GM18858 (cell line): ENCODE results near the gene ZCCHC2.

Experiments
- ATAC-seq: cut with Tn5 transposase; IDR thresholded peaks from one replicate; pipeline ENCODE4 v1.9.1; 2021; ENCODE audit not compliant: unreplicated experiment

Gene ZCCHC2

DNA sequence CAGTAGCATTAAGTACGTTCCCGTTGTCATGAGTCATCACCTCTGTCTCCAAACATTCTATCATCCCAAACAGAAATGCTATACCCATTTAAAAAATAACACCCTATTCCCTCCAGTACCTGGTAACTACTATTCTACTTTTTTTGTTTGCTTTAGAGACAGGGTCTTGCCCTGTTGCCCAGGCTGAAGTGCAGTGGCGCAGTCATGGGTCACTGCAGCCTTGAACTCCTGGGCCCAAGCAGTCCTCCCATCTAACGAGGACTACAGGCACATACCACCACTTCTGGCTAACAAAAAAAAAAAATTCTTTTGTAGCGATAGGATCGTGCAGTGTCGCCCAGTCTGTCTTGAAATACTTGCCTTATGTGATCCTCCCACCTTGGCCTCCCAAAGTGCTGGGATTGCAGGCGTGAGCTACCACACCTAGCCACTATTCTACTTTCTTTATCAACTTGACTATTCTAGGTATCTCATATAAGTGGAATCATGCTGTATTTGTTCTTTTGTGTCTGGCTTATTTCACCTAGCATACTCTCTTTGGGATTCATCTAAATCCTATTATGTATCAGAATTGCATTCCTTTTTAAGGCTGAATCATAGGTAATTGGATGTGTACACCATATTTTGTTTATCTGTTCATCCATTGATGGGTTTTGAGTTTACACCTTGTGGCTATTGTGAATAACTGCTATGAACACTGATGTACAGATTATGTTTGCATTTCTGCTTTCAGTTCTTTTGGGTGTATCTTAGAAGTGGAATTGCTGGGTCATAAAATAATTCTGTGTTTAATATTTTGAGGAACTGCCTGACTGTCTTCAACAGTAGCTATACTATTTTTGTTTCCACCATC lies 14.4 kb downstream of the ZCCHC2 start:
- no peak for ATAC-seq

DNA sequence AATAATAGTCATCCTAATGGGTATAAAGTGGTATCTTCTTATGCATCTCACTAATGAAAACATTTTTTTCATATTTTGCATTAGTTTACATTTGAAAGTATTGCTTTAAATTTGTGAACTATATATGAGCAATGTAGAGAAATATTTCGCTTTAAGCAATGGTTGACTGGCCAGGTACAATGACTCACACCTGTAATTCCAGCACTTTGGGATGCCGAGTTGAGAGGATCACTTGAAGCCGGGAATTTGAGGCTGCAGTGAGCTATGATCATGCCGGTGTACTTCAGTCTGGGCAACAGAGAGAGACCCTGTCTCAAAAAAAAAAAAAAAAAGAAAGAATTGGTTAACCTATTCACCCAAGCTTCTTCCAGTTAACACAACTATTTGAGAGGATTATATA lies 15.1 kb downstream of the ZCCHC2 start:
- no peak for ATAC-seq

DNA sequence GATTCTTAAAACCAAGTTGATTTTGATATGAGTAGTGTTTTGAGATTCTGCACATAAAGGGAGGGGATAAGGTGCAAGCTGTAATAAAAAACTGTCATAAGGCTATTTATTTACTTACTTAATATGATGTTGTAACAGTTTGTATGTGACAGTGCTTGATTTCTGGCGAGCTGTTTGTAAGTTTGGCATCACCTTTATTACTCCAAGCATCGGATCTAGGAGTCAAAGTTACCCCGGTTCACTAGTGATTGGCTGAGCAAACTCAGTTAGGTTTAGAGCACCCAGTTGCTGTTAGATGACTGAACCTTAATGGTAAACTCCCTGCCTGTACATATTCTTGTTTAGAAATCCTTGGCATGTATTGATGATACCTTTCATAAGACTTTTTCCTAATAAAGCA lies 16.1 kb downstream of the ZCCHC2 start:
- no peak for ATAC-seq

DNA sequence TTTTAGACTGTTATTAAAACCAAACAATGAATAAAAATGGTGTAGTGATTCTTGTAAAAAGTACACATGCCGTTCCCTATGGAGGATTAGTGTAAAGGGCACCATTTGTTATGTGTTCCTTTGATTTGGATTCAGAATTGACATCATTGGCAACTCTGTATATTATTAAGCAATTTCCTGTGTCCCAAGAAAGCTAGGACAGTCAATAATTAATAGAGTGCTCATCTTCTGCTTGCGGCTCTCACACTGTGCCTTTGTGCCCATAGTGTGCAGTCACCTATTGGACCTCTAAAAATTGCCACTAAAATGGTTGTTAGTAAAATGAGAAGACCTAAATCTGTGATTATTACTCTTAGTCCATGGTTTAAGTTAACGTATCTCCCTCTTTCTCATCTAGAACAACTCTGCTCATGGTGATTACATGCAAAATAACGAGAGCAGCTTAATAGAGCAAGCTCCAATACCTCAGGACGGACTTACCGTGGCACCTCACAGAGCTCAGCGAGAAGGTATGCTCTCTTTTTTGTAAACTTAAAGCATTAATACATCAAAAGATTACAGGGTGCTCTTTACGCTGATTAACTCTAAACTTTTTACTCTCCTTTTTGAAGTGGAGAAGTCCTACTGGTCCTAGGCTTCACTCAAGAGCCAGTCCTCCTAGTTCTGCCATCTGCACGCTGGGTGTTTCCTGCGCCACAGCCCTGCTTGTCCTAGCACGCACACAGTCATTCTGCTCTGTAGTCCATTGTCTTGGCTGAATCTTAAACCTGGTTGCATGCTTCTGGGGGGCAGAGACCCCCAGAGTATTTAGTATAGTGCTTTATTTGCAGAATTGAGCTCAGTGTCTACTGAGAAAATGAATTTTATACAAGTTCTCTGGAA lies 16.7 kb downstream of the ZCCHC2 start:
- ATAC-seq = no peak

DNA sequence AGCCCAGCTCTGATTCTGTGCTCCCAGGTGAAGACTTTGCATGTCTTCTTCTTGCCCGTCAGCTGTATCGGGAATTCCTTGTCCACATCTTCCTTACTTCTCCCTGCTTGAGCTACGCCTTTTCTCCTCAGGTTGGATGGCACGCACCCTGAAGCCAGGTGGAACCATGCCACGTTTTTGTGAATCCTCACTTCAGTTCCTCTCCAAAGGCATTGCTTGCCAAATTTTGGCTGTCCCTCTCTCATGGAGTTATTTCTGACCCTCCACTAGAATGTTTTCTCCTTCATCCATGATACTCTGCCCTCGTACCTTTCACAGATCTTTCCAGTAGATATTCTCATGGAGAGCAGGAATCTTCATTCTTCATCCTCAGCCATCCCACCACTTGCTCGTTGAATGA lies 20.2 kb downstream of the ZCCHC2 start:
- no peak for ATAC-seq

DNA sequence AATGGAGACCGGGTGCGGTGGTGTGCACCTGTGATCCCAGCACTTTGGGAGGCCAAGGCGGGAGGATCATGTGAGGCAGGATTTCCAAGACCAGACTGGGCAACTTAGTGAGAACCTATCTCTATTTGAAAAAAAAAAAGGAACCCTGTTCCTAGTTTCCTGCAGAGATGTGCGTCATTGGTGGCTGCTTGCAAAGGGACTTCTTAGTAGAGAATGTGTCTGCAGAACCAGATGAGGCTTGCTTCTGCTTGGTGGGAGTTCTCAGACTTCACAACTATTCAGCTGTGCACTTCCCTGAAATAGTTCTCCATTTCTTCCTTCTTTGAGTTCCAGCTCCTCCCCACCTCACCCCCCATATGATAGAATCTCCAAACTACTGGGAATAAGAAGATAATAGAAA lies 22.3 kb downstream of the ZCCHC2 start:
- no peak for ATAC-seq

DNA sequence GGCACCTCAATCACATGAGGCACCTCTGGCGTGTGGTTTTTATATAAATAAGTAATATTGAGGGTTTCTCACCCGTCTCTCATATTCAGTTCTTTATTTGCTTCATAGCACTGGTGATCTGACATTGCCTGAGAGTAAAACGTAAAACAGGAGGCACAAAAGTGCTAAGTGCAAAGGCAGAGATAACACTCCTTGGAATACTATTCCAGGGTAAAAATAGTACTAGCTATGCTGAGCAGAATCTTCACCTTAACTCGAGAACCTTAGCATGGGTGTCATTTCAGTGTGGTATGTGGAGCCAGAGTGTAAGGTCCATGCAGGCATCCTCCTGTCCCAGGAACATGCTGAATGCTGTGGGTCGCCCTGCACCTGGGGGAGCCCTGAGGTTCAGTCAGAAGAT lies 26.9 kb downstream of the ZCCHC2 start:
- ATAC-seq = no peak

DNA sequence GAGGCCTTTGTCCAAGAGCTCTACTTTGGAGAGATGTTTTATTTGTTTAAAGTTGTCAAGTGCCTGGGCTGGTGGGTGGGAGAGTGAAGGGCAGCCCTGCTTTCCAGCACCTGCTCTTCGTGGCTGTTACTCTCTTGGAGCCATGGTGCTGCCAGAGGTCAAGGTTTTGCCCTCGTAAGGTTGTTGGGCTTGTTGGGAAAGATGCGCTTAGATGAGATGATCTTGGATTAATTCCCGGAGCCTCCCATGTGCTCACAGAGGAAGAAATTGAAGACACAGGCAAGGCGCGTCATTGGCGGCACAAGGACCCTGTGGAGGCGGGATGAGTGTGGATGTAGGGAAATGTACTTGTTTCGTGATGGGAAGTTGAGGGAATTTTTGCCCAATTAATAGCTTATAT lies 27.9 kb downstream of the ZCCHC2 start:
- no peak for ATAC-seq

DNA sequence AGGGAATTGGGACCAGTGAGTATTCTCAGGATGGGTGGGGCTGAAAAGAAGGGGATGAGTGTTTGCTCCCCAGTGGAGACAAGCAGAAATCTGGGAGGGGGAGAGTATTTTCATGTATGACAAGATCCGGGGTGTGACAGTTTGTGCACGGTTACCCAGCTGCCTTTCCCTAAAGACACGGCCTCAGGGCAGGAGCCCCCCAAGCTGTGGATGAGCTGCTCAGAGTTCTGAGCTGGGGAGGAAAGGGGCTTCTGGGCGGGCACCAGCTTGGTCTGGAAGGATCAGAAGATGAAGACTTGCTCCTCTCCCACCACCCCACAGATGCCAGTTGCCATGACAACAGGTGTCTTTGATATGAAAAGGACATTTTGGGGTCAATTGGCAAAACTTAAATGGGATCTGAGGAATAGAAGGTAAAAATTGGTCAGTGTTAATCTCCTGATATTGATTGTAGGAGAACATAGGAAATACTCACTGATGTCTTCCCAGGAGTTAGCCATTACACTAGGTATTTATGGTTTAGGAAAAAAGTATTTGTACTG lies 29.2 kb downstream of the ZCCHC2 start:
- ATAC-seq = no peak

DNA sequence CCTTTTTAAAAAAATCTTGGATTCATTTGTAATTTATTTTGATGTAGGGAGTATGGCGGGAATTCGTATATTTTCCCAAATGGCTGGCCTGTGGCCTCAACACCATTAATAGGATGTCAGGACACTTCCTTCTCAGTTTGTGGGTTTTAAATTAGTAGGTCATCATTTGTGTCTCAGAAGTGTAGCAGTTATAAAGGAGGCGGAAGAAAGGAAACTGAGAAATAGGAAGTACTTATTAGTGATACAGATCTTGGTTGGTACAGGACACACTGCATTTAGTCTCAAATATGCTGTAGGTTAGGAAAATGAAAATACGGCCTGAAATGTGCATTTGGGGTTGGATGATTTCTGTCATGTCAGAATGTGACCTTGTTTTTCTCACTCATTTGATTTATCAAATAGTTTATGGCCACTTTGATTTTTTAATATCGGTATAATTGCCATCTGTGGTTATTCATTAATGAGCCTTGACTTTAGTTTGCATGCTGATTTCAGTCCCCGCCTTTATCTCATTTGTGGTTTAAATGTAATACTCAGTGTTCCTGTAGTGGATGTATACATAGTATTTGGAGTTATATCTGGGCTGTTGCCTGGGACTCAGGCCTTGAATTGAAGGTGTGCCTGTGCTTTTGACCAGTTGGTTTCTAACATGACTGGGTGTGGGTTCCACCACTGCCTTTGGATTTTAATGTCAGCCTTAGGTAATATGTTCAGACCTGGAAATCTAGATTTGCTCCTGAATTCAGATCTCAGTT lies 31.4 kb downstream of the ZCCHC2 start:
- ATAC-seq = no peak

DNA sequence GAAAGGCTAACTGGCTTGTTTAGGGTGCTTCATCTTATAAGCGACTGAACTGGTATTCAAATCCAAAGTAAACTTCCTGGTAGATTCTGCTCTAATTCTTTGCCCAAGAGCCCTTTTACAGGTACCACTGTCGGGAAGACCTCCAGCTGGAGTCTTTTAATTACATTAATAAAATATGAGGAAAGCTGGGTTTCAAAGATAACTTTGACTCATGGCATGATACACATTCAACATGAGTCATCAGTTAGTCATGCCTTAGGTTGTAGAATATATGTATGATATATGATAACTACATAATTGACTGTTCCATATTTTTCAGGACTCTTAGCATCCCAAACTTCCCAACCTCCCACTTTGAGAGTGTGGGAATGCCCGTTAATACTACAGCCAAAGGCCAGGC lies 32.3 kb downstream of the ZCCHC2 start:
- ATAC-seq = no peak

DNA sequence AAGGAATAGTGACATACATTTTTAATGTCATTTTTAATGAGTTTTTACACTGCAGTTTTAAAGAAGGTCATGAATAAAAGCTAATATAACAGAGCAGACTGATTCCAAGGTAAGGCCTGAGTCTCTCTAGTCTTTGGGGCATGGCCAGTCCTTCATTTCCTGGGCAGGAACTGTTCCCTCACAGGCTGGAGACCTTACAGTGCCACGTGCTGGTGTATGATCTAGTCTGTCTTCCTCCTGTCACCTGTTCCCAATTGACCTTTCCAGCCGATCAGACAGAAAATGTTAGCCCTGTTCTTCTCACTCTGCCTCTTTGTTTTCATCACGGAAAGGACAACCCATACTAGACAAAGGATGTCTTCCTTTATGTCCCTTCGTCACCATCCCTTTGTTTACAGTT lies 33.6 kb downstream of the ZCCHC2 start:
- ATAC-seq = no peak

DNA sequence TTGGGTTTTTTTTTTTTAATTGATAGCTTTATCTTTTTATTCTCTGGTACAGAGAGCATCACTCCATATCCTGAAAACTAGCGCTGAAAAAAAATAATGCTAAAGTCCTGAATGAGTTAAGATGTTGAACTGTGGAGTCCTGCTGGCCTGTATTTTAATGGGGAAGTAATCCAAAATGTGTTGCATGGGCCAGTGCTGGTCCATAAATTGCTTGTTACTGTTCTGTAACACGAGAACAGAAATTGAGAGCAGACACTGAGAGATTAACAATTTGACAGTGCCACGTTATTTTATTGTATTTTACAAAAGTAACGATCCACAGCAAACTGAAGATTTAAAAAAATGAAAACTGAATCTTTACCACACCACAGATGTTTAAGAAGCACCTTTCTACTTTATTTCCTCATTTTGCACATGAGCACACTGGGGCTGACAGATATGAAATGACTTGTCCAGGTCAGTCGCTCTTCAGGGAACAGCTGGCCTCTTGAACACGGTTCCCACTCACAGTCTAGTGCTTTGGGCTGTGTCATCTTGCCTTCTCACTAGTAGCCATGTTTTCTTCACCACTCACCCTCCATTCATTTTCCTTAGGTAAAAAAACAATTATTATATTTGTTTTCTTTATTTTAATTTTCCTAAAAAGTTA lies 35.3 kb downstream of the ZCCHC2 start:
- peak; percentile 40 for ATAC-seq

DNA sequence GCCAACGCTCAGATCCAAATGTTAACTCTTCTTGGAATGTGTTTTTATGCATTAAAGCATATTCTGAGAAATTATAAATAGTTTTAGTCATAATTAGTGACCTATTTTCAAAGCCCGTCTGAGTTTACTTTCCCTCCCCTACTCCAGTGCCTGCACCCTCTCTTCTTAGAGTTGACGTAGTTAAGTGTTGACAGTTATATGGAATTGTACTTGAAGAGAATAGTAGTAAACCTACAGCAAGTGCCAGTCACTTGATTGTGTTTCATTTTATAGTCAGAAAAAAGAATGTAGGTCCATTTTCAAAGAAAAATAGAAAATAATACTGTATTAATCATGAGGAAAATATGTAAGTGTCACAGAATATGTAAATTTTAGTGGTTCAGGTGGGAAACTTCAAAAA lies 41.2 kb downstream of the ZCCHC2 start:
- ATAC-seq = no peak

DNA sequence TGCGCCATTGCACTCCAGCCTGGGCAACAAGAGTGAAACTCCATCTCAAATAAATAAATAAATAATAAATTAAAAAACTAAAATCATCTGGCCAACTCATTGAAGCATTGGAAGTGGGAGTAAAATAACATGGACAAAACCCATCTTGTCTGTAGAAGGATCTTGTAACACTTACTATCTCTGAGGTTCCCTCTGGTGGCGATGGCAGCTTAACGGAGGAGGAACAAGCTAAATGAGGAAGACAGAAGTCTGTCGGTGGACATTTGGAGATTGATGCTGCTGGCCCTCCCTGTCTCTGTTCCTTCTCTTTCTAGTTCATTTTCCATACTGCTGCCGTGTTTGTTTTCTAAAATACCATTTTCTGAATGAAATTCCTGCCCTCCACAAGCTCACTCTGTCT lies 43.4 kb downstream of the ZCCHC2 start:
- no peak for ATAC-seq

DNA sequence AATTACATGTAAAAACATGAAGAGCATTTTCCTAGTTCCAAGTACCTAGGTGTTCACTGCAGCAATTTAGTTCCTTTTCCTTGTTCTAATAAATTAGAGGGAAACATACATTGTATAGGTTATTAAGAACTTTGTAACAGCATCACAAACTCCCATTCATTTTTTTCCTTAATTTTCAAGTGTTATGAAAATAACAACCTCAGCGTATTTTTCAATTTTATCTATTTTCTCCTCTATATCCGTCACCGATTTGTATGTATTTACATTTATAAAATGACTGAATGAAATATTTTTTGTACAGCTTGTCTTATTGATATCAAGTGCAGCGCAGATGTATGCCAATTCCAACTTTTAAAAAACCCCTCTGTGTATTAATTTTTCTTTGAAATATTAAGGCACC lies 44.0 kb downstream of the ZCCHC2 start:
- ATAC-seq = no peak

DNA sequence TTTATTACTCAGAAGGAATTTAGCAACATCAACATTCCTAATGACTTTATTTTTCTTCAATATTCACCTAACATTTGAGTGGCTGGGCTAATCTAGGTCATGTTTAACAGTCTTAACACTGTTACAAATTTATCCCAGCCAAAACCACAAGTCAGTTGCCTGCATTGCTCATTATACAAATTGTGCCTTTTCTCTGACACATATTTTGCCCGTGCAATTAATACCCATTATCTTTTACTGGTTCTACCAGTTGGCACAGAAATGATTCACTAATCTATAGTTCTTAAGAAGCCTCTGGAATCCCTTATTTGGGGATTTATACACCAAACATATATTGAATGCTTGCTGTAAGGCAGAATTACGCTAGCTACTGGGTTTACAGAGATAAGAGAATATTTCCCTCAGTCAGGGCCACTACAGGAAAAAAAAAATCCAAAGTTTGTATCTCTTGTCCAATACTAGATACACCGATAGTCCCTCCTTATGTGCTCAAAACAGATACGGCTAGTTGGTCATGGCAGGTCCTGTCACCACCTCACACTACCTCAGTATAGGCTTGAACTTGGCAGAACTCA lies 46.3 kb downstream of the ZCCHC2 start:
- no peak for ATAC-seq

DNA sequence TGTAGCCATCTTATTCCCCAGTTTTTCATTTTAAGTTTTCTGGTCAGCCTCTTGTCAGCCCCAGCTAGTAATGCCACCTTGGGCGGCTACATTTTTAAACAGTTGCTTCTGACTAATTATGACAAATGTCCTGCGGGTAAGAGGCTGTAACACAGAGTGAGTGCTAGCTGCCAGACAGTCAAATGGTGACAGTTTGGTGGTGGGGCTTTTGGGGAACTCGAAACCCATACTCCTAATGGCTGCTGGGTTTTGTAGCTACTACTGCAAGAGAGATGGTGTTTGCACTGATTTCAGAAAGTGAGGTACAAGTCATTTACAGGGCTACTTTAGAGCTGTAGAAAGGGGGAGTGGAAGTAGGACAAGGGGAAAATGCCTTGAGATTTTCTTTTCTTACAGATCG lies 48.2 kb downstream of the ZCCHC2 start:
- no peak for ATAC-seq

DNA sequence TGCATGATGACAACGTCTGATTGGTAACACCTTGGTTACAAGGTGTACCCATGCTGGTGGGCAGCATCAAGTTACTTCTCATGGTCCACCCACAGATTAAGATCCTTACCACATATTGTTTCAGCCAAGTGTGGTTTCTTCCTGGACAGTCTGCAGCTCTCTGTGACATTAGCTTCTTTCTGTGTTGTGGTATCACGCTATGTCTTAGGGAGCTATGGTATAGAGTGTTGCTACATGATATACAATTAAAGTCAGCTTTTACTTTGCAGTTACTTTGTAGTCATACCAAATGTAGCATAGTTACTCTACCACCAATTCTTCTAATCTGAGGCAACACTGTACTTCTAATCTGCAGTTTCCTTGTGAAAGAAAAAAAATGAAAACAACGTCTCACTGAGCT lies 48.8 kb downstream of the ZCCHC2 start:
- ATAC-seq = no peak

DNA sequence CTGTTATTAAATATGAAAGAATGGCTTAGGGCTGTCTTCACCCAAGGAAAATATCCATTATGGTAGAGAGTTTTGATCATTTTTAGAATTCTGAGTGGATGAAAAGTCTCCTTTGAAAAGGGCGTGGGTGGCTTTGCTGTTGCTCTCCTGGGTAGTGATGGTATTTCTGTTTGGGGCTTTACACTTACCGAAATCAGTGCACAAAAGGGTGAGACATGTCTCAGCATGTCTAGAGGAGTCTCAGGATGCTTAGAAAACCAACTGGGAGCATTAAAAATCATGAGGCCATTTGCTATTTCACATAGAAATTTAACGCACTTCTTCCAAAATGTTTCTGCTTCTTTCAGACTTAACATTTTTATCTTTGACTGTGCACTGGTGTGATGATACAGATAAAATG lies 49.6 kb downstream of the ZCCHC2 start:
- no peak for ATAC-seq
